HG03520 (cell line): ENCODE measurements around the gene DMTF1.

Experiments used
- ATAC-seq: cut with Tn5 transposase; IDR thresholded peaks from one replicate; pipeline ENCODE4 v1.9.1; 2021; ENCODE audit warnings: mild to moderate bottlenecking, moderate library complexity; ENCODE audit not compliant: unreplicated experiment

The DMTF1 gene

DNA sequence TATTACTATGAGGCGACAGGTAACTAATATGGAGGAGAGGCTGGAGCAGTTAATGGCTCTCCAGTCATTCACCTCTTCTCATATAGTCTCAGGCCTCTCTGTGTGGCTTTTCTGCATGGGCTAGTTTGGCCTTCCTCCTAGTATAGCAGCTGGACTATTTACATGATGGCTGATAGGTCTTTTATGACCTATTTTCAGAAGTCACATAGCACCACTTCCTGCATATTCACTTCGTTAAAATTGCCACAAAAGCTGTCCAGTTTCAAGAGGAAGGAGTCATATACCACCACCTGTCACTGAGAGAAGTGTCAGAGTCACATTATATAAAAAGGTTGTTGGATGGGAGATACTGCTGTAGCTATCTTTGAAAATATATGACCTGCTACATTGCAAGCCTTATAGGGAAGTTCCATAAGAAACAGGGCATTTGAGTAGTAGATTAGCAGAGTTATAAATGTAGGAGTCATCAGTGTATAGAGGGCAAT is 8.0 kb upstream of the DMTF1 start:
- peak; percentile 96 for ATAC-seq

GRCh38 chr7:87146740-87147386 is 5.4 kb upstream of the DMTF1 start:
- ATAC-seq, result no peak

- no peak for ATAC-seq
Measured at GRCh38 chr7:87147500-87147899, 4.8 kb upstream of the DMTF1 start.

DNA sequence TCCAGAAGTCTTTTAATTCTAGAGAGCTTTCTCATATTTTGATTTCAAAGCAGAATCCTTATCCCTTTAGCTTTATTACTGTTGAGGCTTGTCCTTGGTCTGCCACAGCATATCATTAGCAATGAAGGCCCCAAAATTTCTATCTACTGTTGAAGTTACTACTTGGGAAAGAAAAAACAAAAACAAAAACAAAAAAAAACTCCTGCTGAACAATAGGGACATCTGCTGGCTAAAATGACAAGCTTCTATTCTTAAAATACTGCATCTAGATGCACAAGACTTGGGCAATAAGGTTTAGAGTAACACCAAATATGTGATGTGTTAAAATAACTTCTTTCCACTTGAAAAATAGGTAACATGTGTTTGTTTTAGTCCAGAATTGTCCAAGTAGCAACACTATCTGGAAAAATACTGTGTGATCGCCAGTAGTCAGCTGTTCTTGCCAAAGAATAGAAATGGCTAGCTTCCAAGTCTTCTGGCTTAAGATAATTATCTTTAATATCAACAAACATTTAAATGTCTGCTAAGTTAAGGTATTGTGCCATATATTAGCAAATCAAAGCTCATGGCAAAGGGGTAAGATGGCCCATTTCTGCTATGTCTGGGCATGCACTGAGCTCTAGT is 3.8 kb upstream of the DMTF1 start:
- no peak for ATAC-seq

- ATAC-seq, result no peak
Measured at GRCh38 chr7:87151002-87151728, 1.1 kb upstream of the DMTF1 start.

GRCh38 chr7:87151729-87152111 is 533 bp upstream of the DMTF1 start:
- ATAC-seq, result peak; percentile 3

- peak; percentile 5 for ATAC-seq
Measured at GRCh38 chr7:87152897-87153641, 816 bp downstream of the DMTF1 start.

DNA sequence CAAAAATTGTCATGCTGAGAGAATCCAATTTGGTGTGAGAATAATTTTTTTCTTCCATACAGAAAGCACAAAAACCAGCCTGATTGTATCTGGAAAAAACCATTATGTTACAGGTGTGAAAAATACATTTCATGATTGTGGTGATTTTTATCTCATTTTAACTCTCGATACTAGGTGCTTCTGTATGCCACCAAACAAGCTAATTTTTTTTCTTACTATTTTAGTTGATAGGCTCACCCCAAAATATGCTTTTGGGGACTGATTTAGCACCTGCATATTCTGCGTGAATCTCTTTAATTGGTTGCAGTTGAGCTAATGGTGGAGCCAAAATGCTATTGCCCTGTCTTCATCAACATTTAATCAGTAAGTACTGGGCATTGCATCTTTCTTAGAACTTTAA is 1.9 kb downstream of the DMTF1 start:
- no peak for ATAC-seq

DNA sequence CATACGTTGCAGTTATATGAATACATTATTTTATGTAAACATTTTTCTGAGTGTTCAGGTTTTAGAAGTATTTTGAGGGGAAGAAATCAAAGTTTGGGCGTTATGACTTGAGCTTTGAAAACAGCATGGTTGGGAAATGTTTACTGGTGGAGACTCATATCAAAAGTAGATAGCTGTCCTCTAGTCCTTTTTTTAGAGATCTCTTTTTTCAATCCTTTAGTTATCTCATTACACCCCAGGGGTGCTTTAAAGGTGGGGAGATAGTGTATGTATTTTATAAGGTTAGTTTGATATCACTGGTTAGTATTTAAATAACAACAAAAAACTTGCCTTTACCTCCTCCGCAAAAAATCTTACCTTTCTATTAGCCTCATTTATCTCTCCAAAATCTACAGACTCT is 2.3 kb downstream of the DMTF1 start:
- ATAC-seq, result no peak

DNA sequence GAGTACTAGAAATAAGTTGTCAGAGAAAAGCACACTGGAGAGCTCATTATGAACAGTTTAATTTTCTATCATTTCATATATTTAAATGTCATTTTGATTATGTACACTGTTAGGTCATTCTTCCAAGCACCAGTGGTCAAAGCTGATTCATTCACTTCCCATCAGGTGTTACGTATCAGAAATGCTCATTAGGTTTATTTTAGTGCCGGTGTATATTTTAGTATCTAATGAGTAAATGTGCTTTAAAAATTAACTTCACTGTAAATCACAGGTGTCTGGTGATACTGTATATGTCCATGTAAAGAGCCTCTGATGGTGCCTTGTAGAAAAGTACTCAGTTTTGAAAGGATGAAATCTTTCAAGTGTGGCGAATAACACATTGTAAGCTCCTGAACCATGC is 3.5 kb downstream of the DMTF1 start:
- no peak for ATAC-seq

GRCh38 chr7:87156709-87157108 is 4.5 kb downstream of the DMTF1 start:
- ATAC-seq, result no peak

- no peak for ATAC-seq
Measured at GRCh38 chr7:87159538-87159937, 7.3 kb downstream of the DMTF1 start.

GRCh38 chr7:87164433-87164832 is 12.2 kb downstream of the DMTF1 start:
- no peak for ATAC-seq

- no peak for ATAC-seq
Measured at GRCh38 chr7:87170828-87171227, 18.6 kb downstream of the DMTF1 start.

GRCh38 chr7:87171282-87171934 is 19.2 kb downstream of the DMTF1 start:
- no peak for ATAC-seq

DNA sequence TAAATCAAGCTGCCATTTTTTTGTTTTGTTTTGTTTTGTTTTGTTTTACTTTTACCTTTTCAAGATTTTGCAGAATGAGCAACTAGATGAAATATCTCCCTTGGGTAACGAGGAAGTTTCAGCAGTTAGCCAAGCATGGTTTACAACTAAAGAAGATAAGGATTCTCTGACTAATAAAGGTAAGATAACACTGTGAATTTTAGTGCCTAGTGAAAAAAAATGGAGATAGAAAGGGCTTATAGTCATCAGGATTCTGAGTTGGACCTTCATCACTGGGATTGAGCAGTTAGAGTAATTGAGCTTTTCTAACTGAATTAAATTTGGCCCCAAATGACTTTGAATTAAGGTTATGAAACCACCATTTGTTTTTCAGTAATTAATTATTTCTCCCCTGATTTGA is 21.2 kb downstream of the DMTF1 start:
- ATAC-seq, result no peak

GRCh38 chr7:87178320-87178719 is 26.1 kb downstream of the DMTF1 start:
- no peak for ATAC-seq

- no peak for ATAC-seq
Measured at GRCh38 chr7:87179180-87179579, 26.9 kb downstream of the DMTF1 start.

DNA sequence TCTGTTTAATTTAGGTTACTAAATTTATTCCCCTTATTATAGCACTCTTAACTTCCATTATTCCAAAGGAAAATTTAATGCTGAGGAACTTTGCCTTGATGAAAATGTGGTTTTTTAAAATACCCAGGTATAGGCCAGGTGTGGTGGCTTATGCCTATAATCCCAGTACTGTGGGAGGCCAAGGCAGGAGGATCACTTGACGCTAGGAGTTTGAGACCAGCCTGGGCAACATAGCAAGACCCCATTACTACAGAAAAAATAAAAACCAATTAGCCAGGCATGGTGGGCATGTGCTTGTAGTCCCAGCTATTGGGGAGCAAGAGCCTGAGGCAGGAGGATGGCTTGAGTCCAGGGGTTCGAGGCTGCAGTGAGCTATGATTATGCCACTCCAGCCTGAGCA is 34.9 kb downstream of the DMTF1 start:
- ATAC-seq, result no peak

DNA sequence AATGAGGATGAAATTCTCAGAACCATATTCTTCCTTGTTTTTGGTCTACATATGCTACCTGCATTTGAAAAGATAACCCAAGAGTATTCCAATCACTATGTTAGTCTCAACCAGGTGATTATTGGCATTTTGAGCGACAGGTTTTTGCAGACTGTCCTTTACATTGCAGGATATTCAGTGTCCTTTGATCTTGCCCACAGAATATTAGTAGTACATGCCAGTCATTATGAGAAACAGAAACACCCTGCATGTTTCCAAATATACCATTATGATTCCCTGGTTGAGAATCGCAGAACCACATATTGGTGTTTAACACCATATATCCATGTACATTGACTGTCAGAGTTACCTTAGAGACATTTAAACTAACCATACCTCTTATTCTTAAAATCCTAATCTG is 36.7 kb downstream of the DMTF1 start:
- no peak for ATAC-seq

DNA sequence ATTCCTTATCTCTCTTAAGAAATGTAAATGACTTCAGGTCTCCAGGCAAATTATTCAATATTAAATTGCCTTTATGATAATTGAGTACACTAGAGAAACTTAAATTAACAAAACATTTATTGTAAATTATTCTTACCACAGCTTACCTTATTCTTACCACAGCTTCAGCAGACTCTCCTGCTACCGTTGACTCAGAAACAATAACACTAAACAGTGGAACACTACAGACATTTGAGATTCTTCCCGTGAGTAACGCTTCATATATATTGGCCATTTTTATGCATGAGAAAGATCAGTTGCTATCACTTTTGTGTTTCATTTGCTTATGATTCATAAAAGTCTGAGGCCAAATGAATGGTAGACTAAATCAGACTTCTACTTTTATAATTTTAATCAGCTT is 38.5 kb downstream of the DMTF1 start:
- ATAC-seq, result no peak
